GM20000 (cell line): ENCODE results near the gene TATDN3.

Experiments
- DNase-seq: peaks from one replicate; pipeline ENCODE4 v3.0.0; 2012; ENCODE audit warnings: low spot score
- CTCF ChIP-seq: IDR thresholded peaks from 2 replicates; pipeline ENCODE4 v1.5.1; 2012; ENCODE audit warnings: mild to moderate bottlenecking, control low read depth; ENCODE audit errors: extremely low read depth, missing control alignments

Gene TATDN3

GRCh38 chr1:212792396-212792908 is 758 bp downstream of the TATDN3 start:
- TF ChIP-seq CTCF: no peak
- DNase-seq: no peak

- TF ChIP-seq CTCF: no peak
- peak; percentile 81 for DNase-seq
Measured at GRCh38 chr1:212794561-212795014, 2.9 kb downstream of the TATDN3 start.

GRCh38 chr1:212797681-212798080 is 6.0 kb downstream of the TATDN3 start:
- no peak for TF ChIP-seq CTCF
- DNase-seq: no peak

GRCh38 chr1:212805767-212806166 is 14.1 kb downstream of the TATDN3 start:
- no peak for DNase-seq
- TF ChIP-seq CTCF: no peak

GRCh38 chr1:212814537-212815334 is 23.0 kb downstream of the TATDN3 start:
- DNase-seq: no peak
- TF ChIP-seq CTCF: peak; percentile 14

- no peak for DNase-seq
- TF ChIP-seq CTCF: no peak
Measured at GRCh38 chr1:212816567-212817278, 25.0 kb downstream of the TATDN3 start.

- peak; percentile 52 for DNase-seq
- TF ChIP-seq CTCF: no peak
Measured at GRCh38 chr1:212819726-212820125, 28.0 kb downstream of the TATDN3 start.
